AG10803 (cell line): Measurements from ENCODE around the gene NAP1L1.

Experiments used
- DNase-seq: peaks from one replicate; pipeline ENCODE4 v3.0.0; 2010; ENCODE audit warnings: low read depth
- H3K4me3 ChIP-seq: 2 replicates; pipeline ENCODE4 v1.5.1; 2011; ENCODE audit warnings: mild to moderate bottlenecking, low read length, control low read depth
- TF ChIP-seq, protein P1 (sequence below): conservative IDR thresholded peaks from 2 replicates; pipeline ENCODE4 v1.5.1; 2011; ENCODE audit warnings: mild to moderate bottlenecking, low read length, control low read depth, inconsistent platforms

The NAP1L1 gene

DNA sequence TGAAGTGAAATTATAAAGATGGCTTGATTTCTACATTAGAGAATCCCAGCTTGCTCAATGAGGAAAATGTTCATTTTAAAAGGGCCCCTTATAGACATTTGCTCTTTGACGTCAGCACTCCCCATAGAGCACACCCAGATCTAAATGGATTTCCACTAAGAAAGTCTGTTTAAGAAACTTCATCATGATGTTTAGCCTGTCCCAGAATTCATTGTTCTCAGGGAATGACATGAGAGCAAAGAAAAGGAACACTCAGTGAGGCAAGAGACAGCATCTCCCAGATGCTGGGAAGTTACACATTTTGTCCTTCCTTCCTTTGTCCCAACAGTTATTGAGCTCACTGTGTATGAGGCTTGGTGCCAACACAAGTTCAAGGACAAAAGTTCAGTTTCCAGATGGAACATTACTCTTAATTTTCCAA is 57.8 kb downstream of the NAP1L1 start:
- no peak overlapping the region for H3K4me3 ChIP-seq
- peak; percentile 38 for DNase-seq
- TF ChIP-seq, protein P1, sequence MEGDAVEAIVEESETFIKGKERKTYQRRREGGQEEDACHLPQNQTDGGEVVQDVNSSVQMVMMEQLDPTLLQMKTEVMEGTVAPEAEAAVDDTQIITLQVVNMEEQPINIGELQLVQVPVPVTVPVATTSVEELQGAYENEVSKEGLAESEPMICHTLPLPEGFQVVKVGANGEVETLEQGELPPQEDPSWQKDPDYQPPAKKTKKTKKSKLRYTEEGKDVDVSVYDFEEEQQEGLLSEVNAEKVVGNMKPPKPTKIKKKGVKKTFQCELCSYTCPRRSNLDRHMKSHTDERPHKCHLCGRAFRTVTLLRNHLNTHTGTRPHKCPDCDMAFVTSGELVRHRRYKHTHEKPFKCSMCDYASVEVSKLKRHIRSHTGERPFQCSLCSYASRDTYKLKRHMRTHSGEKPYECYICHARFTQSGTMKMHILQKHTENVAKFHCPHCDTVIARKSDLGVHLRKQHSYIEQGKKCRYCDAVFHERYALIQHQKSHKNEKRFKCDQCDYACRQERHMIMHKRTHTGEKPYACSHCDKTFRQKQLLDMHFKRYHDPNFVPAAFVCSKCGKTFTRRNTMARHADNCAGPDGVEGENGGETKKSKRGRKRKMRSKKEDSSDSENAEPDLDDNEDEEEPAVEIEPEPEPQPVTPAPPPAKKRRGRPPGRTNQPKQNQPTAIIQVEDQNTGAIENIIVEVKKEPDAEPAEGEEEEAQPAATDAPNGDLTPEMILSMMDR, result no peak

DNA sequence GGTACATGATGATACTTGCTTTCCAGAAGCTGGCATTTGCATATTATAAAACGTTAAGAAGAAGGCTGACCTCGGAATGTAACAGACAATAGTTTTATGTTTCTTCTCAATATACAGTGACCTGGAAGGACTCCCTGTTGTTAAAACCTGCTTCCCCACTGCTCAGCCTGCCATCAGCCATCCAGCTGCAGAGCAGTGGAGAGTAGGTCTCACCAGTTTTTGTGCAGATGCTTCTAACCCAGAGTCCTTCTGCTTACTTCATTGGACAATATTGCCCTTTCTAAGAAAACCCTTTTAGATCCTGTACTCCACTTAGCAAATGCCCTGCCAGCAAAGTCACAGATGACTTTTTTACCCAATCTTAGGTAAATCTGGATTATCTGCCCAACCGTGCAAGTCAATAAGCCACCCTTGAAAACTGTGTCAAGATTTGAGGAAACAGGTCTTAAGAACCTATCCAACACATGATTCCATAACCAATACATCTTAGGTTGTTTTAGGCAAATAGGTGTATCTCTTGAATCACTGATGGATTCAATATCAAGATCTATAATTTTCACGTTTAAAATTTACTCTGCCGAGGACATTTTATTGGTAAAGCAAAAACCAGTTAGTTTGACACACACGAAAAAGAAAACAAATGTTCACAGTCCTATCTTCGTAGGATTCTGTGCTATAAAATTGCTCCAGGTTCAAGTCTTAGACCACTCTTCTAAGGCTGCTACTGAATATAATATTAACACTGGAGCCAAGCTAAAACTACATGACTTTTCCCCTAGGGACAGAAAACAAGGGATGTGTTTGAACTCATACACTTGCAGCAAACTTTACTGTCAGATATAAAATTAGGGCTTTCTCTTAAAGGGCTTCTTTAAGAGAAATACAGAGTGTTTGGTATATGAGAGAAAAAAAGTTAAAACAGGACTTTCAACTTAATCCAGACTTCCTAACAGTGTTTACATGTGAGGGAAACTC is 58.6 kb downstream of the NAP1L1 start:
- H3K4me3 ChIP-seq, result no peak overlapping the region
- TF ChIP-seq, protein P1, result no peak
- peak; percentile 25 for DNase-seq

DNA sequence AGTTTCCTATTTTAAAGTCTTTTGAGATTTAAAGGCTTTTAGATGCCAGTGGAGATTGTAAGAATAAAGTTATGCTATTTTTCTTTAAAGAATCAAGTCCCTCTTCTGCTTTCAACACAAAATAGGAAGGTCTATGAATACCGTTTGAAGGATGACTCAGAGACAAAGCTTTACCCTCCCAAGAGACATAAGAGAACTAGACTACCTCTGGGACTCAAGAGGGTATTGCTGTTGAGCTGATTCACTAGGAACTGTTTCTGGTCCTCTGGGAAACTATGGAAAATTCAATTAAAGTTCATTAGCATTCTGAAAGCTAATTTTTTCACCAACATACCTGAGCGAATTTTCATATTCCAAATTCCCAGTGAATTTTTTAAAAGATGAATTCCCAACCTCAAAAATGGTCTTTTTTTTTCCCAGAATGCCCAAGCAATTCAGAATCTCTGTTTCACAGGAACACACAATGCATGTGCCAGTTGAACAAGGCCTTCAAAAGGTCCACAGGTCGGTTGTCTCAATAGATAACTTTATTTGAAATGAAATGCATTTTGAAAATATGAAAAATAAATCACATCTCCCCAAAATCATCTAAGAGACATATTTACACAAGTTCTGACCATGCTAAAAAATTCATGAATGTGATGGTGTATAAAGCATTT is 59.4 kb downstream of the NAP1L1 start:
- TF ChIP-seq, protein P1, result no peak
- DNase-seq, result peak; percentile 82
- no peak overlapping the region for H3K4me3 ChIP-seq

DNA sequence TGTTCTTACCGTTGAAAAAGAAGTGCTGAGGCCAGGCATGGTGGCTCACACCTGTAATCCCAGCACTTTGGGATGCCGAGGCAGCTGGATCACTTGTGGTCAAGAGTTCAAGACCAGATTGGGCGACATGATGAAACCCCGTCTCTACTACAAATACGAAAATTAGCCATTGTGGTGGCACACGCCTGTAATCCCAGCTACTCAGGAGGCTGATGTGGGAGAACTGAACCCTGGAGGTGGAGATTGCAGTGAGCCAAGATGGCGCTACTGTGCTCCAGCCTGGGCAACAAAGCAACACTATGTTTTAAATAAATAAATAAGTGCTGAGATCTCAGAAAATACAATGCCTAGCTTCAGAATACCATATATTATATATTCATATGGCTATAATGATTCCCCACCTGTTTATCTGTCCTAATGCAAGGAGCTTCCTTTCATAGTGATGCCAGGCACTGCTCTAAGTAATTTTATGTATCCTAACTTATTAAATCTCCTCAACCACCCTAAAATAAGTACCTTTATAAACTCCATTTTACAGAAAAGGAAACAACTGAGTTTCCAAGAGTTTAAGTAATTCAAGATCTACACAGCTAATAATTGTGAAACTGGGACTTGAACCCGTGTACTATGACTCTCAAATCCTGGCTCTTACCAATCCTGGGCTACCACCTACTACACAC is 60.2 kb downstream of the NAP1L1 start:
- TF ChIP-seq, protein P1, result no peak
- no peak for DNase-seq

DNA sequence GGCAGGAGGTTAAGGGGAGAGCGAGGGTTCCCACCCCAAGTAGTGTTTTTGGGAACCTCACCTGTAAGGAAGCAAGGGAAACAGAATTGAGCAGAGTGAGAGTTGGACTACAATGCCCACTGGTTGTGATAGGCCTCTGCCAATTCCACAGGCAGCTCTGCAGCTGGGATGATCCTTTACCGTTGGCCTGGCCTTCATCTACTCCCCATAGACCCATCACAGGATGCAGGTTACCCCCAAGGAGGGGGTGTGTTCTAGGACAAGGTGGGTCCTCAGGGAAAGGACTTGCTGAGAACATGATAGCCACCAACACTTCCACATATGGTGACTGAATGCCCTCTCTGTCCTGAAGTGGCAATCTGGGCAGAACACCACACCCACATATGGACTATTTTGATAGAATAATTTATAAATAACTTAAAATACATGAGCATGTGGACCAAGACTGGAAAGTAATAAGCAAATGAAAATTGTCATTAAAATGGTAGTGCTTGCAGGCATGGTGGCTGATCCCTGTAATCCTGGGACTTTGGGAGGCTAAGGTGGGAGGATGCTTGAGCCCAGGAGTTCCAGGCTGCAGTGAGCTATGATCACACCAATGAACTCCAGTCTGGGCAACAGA is 61.3 kb downstream of the NAP1L1 start:
- DNase-seq, result no peak
- TF ChIP-seq, protein P1, result no peak
- no peak overlapping the region for H3K4me3 ChIP-seq

More for the DNA sequence above, 60.2 kb downstream of the NAP1L1 start:
- no peak overlapping the region for H3K4me3 ChIP-seq

DNA sequence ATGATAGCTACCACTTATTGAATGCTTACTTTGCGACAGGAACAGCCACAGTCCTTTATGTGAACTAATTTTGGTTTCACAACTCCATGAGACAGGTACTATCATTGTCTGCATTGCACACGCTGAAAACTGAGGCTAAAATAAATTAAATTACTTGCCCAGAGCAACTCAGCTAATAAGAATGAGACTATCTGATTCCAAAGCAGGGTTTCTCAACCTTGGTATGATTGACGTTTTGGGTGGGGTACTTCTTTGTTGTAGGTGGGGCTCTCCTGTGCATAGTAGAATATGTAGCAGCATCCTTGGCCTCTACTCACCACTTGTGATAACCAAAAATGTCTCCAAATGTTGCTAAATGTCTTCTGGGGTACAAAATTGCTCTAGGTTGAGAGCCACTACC is 62.0 kb downstream of the NAP1L1 start:
- TF ChIP-seq, protein P1, result no peak
- DNase-seq, result no peak
- H3K4me3 ChIP-seq, result no peak overlapping the region
